HCT116 (cell line): Measurements from ENCODE around the gene CCDC88C. TPM values are rescaled to one million over a fixed set of nuclear protein-coding genes. Genes with fewer than 3 reads are reported as not detected.

ENCODE experiments used
- ATAC-seq: fragments of 200-7000 bp; cut with Tn5 transposase; 2 replicates; pipeline ENCODE4 v1.9.1; 2020; ENCODE audit warnings: mild to moderate bottlenecking, moderate library complexity
- BruUV-seq: library from RNA; stranded (reverse); fragments of 400-500 nt; replicated peaks from 2 replicates; lab custom pipeline; 2021; lab: Mats Ljungman, UMichigan
- CTCF ChIA-PET: fragments of 300-600 bp; sonication (Branson Sonifier 250); formaldehyde crosslinking; loops from one replicate; lab custom pipeline; 2021; ENCODE audit warnings: antibody characterized with exemption; lab: Charles Lee
- POLR2A ChIA-PET: fragments of 300-600, 350-600 bp; sonication (Branson Sonifier 250); formaldehyde crosslinking; loops from one replicate; lab custom pipeline; 2021; ENCODE audit warnings: antibody characterized with exemption; lab: Charles Lee
- RAD21 ChIA-PET, 2 experiments: fragments of 300-600 bp; sonication (Branson Sonifier 250); formaldehyde crosslinking; loops; one replicate each; lab custom pipeline; 2023; ENCODE audit warnings: low total read pairs in 2 of 2; ENCODE audit not compliant: uncharacterized antibody in 2 of 2, unreplicated experiment in 2 of 2, low non-redundant PET in 1 of 2; lab: Charles Lee
- DNase-seq: peaks from one replicate; pipeline ENCODE4 v3.0.0-alpha.2; 2010; ENCODE audit warnings: low read depth, low spot score
- H2AFZ ChIP-seq: fragments of 200-600 bp; shearing (Covaris generic), sonication (generic); 2 replicates; pipeline ENCODE4 v1.6.1; 2017; ENCODE audit warnings: low read depth, mixed run types, mixed read lengths, antibody characterized with exemption, low read length; ENCODE audit not compliant: poor library complexity, severe bottlenecking
- H3K27ac ChIP-seq: 2 replicates; pipeline ENCODE4 v1.5.1; 2012; ENCODE audit warnings: low read depth, low read length
- H3K27me3 ChIP-seq: fragments of 200-600 bp; sonication (generic); 2 replicates; pipeline ENCODE4 v1.6.1; 2016; ENCODE audit warnings: mixed run types, low read length, mixed read lengths; ENCODE audit not compliant: insufficient read depth
- H3K36me3 ChIP-seq, 2 experiments: fragments of 200-500 bp in 1 of 2; fragments of 200-600 bp in 1 of 2; sonication (Bioruptor generic) in 1 of 2; sonication (generic) in 1 of 2; 2 replicates each; pipeline versions ENCODE4 v1.5.1 to v1.6.1; 2014 to 2016; ENCODE audit warnings: low read length in 2 of 2, inconsistent platforms in 1 of 2, mixed read lengths in 1 of 2, mixed run types in 1 of 2; ENCODE audit not compliant: insufficient read depth in 2 of 2, control insufficient read depth in 1 of 2
- H3K4me1 ChIP-seq, 2 experiments: fragments of 200-600 bp in 1 of 2; sonication (generic) in 1 of 2; 2 replicates each; pipeline versions ENCODE4 v1.5.1 to v1.6.1; 2012 to 2017; ENCODE audit warnings: low read length in 2 of 2, inconsistent platforms in 1 of 2, mild to moderate bottlenecking in 1 of 2, mixed read lengths in 1 of 2, mixed run types in 1 of 2, moderate library complexity in 1 of 2; ENCODE audit not compliant: insufficient read depth in 2 of 2, control insufficient read depth in 1 of 2
- H3K4me2 ChIP-seq: fragments of 200-600 bp; sonication (generic); 2 replicates; pipeline ENCODE4 v1.6.1; 2017; ENCODE audit warnings: mixed run types, low read length, mixed read lengths
- H3K4me3 ChIP-seq, 2 experiments: fragments of 200-600 bp in 1 of 2; sonication (generic) in 1 of 2; replicated peaks in 1 of 2; 2 replicates each; pipeline ENCODE4 v1.5.1; 2011 to 2016; ENCODE audit warnings: low read length in 2 of 2, control low read depth in 1 of 2, low read depth in 1 of 2, mild to moderate bottlenecking in 1 of 2, mixed read lengths in 1 of 2, mixed run types in 1 of 2
- H3K79me2 ChIP-seq: fragments of 200-600 bp; sonication (generic); 2 replicates; pipeline ENCODE4 v1.6.1; 2017; ENCODE audit warnings: mild to moderate bottlenecking, mixed run types, low read length, moderate library complexity, mixed read lengths; ENCODE audit not compliant: insufficient read depth
- H3K9ac ChIP-seq: fragments of 200-600 bp; sonication (generic); 2 replicates; pipeline ENCODE4 v1.6.1; 2016; ENCODE audit warnings: low read length, mixed read lengths
- H3K9me2 ChIP-seq: fragments of 200-600 bp; sonication (generic), shearing (Covaris generic); 2 replicates; pipeline ENCODE4 v1.6.1; 2017; ENCODE audit warnings: mixed run types, mild to moderate bottlenecking, moderate library complexity; ENCODE audit not compliant: insufficient read depth
- H3K9me3 ChIP-seq, 2 experiments: fragments of 200-500 bp in 1 of 2; fragments of 200-600 bp in 1 of 2; sonication (Bioruptor generic) in 1 of 2; sonication (generic) in 1 of 2; 2 replicates each; pipeline ENCODE4 v1.6.1; 2014 to 2017; ENCODE audit warnings: low read length in 2 of 2, mixed read lengths in 2 of 2, inconsistent platforms in 1 of 2, low read depth in 1 of 2, mild to moderate bottlenecking in 1 of 2, mixed run types in 1 of 2, moderate library complexity in 1 of 2; ENCODE audit not compliant: control insufficient read depth in 1 of 2, insufficient read depth in 1 of 2
- H4K20me1 ChIP-seq: fragments of 200-600 bp; sonication (generic), shearing (Covaris generic); 2 replicates; pipeline ENCODE4 v1.6.1; 2017; ENCODE audit warnings: mixed run types, mild to moderate bottlenecking, moderate library complexity; ENCODE audit not compliant: insufficient read depth
- CBX3 ChIP-seq: IDR thresholded peaks from 2 replicates; pipeline ENCODE4 v1.6.1; 2012; ENCODE audit warnings: low read depth
- CTCF ChIP-seq, 3 experiments: fragments of 200-600 bp in 1 of 3; sonication (generic) in 1 of 3; IDR thresholded peaks in 2 of 3; conservative IDR thresholded peaks in 1 of 3; 2 replicates each; pipeline ENCODE4 v1.5.1; 2012 to 2017; ENCODE audit warnings: low read depth in 2 of 3, low read length in 2 of 3, antibody characterized with exemption in 1 of 3, borderline replicate concordance in 1 of 3, control low read depth in 1 of 3, mild to moderate bottlenecking in 1 of 3, mixed read lengths in 1 of 3, mixed run types in 1 of 3, moderate library complexity in 1 of 3; ENCODE audit not compliant: insufficient read depth in 1 of 3
- EGR1 ChIP-seq: IDR thresholded peaks from 2 replicates; pipeline ENCODE4 v1.6.1; 2012; ENCODE audit warnings: low read depth
- EZH2phosphoT487 ChIP-seq: fragments of 200-600 bp; IDR thresholded peaks from 2 replicates; pipeline ENCODE4 v1.6.1; 2018; ENCODE audit warnings: antibody characterized with exemption, borderline replicate concordance
- FOSL1 ChIP-seq: IDR thresholded peaks from 2 replicates; pipeline ENCODE4 v1.6.1; 2012; ENCODE audit warnings: low read depth
- MAX ChIP-seq: IDR thresholded peaks from 2 replicates; pipeline ENCODE4 v1.6.1; 2012
- POLR2A ChIP-seq: IDR thresholded peaks from 2 replicates; pipeline ENCODE4 v1.7.0; 2011; ENCODE audit warnings: borderline replicate concordance; ENCODE audit not compliant: insufficient read depth, insufficient read length; ENCODE audit errors: extremely low read depth
- RAD21 ChIP-seq: IDR thresholded peaks from 2 replicates; pipeline ENCODE4 v1.6.1; 2012; ENCODE audit warnings: low read depth, mild to moderate bottlenecking
- REST ChIP-seq: IDR thresholded peaks from 2 replicates; pipeline ENCODE4 v1.6.1; 2012; ENCODE audit warnings: low read depth
- SIN3A ChIP-seq: IDR thresholded peaks from 2 replicates; pipeline ENCODE4 v1.6.1; 2012; ENCODE audit warnings: low read depth
- SP1 ChIP-seq: IDR thresholded peaks from 2 replicates; pipeline ENCODE4 v1.6.1; 2012; ENCODE audit warnings: low read depth
- SRF ChIP-seq: IDR thresholded peaks from 2 replicates; pipeline ENCODE4 v1.6.1; 2012; ENCODE audit warnings: low read depth
- ZBTB33 ChIP-seq: IDR thresholded peaks from 2 replicates; pipeline ENCODE4 v1.6.1; 2011; ENCODE audit warnings: mild to moderate bottlenecking, low read length, moderate library complexity; ENCODE audit not compliant: insufficient replicate concordance; ENCODE audit errors: extremely low read depth
- ZFX ChIP-seq: fragments of 450-650 bp; IDR thresholded peaks from 2 replicates; pipeline ENCODE4 v1.6.1; 2017
- intact Hi-C: fragments of 100-400 bp; cut with micrococcal nuclease; formaldehyde crosslinking; loops from 2 replicates; pipeline ENCODE4 v1.10.0; 2022
- total RNA-seq: library from RNA; stranded (reverse); gene quantifications from one replicate; pipeline ENCODE4 v1.2.1, GENCODE V29; 2021; ENCODE audit not compliant: unreplicated experiment

Gene CCDC88C
- total RNA-seq, 1 experiment from 2014 or later = 20.8 TPM

GRCh38 chr14:91365552-91365951, 52.1 kb downstream of the CCDC88C start:
- no TSS peak for BruUV-seq
- Histone ChIP-seq H3K27me3 (no peaks in the 10 kb centered on the region), H3K4me2 (no peak overlapping the region), H3K4me1 (no peaks in the 10 kb centered on the region; a peak in 1 of 4 replicates), H2AFZ (no peak overlapping the region), H3K9ac (no peak overlapping the region), H3K4me3 (no peak overlapping the region), H3K79me2 (peaks cover 9% of the 10 kb centered on the region; the same call in 1 of the 2 replicates), H3K9me2 (no peaks in the 10 kb centered on the region), H3K27ac (no peak overlapping the region), H3K9me3 (no peaks in the 10 kb centered on the region), H4K20me1 (no peaks in the 10 kb centered on the region), H3K36me3 (no peaks in the 10 kb centered on the region)
- ChIA-PET POLR2A (no interaction called here), CTCF (no interaction called here), RAD21 (no interaction called here)
- DNase-seq = no peak
- TF ChIP-seq SP1 (no peak), RAD21 (no peak), CTCF (IDR thresholded peaks at IDR 0.05 in 2 of 3, conservative IDR thresholded peaks at IDR 0.05 in 1 of 3; ENCODE audit: borderline replicate concordance in 1 of 3, insufficient read depth in 1 of 3, low read depth in 2 of 3, low read length in 2 of 3) (no peak), EGR1 (no peak), REST (no peak), ZFX (no peak), ZBTB33 (no peak), EZH2phosphoT487 (no peak), CBX3 (no peak), SIN3A (no peak), MAX (no peak), POLR2A (no peak), SRF (no peak), FOSL1 (no peak)
- intact Hi-C loops = no loop called here
- no peak for ATAC-seq
